Measurements from ENCODE around the gene CDK6. TPM values are rescaled to one million over a fixed set of nuclear protein-coding genes. Genes with fewer than 3 reads are reported as not detected.
"Not testable (repeated sequence)": the region's sequence is repeated elsewhere in the genome, so short reads cannot be mapped to it uniquely, and the experiment has no call there.

The CDK6 gene
- total RNA-seq, 4 donors from 2014 or later = 18.9 to 30.3 (median 24.2) TPM

DNA sequence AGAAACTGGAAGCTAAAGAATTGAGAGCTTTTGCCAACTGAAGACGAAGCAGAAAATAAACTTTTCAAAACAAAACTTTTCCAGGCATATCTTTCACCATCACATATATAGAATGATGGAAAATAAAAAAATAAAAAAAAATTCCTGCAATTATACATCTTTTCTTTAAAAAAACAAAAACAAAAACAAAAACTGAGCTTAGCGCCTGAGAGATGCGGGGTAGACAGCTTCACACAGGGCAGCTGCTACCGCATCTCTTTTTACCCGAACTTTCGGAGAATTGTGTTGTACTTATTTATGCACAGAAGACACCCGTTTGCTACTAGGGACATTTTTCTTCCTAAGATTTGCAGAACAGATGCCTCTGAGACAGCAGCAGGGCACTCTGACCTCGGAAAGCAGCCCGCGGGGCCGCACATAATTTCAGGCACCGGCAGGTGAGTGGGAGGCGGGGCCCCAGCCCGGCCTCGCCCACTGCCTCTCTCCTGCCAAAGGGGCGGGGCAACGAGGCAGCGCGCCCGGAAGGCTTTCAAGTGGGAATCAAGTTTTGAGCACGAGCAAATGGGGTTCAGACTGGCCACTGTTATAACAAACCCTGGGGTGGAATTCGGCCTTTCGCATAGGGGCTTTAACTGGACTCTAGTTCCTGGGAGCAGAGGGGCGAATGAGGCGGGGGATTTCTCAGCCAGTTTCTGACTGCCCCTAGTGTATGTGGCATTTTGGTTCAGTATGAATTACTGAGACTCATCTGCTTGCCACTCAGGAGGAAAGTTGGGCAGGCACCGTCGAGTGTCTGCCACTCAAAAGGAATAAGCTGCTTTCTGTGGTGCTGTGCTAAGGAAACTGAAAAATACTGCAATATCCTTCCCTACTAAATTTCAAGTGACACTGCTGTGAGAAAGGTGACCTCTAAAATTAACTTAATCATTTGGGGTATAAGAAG is 227.7 kb downstream of the CDK6 start:
- TF ChIP-seq CTCF (IDR thresholded peaks at IDR 0.05) = no peak
- DNase-seq (ENCODE audit: low spot score) (no peak), ATAC-seq (ENCODE audit: low FRiP score) (no peak)

DNA sequence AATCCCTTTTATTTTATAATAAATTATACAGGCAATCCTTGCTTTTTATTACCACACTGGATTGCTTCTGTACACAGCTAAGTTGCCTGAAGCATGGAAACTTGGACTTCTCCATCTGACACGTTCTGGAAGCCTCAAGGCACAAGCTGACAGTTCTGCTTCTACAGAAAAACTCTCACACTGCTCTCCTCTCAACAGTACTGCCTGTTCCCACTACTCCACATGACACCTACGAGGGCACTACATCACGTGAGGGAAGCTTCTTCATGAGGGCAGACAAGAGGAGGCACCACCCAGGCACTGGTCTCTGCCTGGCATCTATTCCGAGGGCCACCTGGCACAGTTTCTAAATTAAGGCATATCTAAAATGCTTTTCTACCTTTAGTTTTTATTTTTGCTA is 229.4 kb downstream of the CDK6 start:
- TF ChIP-seq CTCF (IDR thresholded peaks at IDR 0.05) = no peak
- no peak for DNase-seq (ENCODE audit: low spot score)
- no peak for ATAC-seq (ENCODE audit: low FRiP score)

DNA sequence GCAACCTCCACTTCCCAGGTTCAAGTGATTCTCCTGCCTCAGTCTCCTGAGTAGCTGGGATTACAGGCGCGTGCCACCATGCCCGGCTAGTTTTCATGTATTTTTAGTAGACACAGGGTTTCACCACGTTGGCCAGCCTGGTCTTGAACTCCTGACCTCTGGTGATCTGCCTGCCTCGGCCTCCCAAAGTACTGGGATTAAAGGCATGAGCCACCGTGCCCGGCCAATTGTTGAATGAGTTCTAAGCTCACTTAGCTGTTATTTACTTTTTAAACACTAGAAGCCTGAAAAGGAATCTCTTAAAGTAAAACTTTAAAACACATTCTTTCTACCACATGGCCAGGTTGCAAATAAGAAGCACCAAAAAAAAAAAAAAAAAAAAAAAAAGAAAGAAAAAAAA is 231.9 kb downstream of the CDK6 start:
- not testable (repeated sequence) for DNase-seq (ENCODE audit: low spot score); ATAC-seq (ENCODE audit: low FRiP score)

- TF ChIP-seq CTCF (IDR thresholded peaks at IDR 0.05) = no peak
- no peak for ATAC-seq (ENCODE audit: low FRiP score)
- no peak for DNase-seq (ENCODE audit: low spot score)
Measured at GRCh38 chr7:92603089-92603445, 233.3 kb downstream of the CDK6 start.

GRCh38 chr7:92602352-92603088 is 233.9 kb downstream of the CDK6 start:
- no peak for TF ChIP-seq CTCF (IDR thresholded peaks at IDR 0.05)
- DNase-seq (ENCODE audit: low spot score) (no peak), ATAC-seq (ENCODE audit: low FRiP score) (no peak)

- ATAC-seq (ENCODE audit: low FRiP score) (no peak), DNase-seq (ENCODE audit: low spot score) (no peak)
- no peak for TF ChIP-seq CTCF (IDR thresholded peaks at IDR 0.05)
Measured at GRCh38 chr7:92598310-92598981, 237.9 kb downstream of the CDK6 start.

- TF ChIP-seq CTCF (IDR thresholded peaks at IDR 0.05) = no peak
- no peak for DNase-seq (ENCODE audit: low spot score)
- ATAC-seq (ENCODE audit: low FRiP score) = no peak
Measured at GRCh38 chr7:92595281-92595680, 241.1 kb downstream of the CDK6 start.
